ENCODE measurements around the gene PIP5K1B. TPM values are rescaled to one million over a fixed set of nuclear protein-coding genes. Genes with fewer than 3 reads are reported as not detected.

Gene PIP5K1B
- total RNA-seq, 2 experiments from 2014 or later: 3.8 to 10.7 TPM

GRCh38 chr9:68991457-68991856 lies 286.4 kb downstream of the PIP5K1B start:
- Histone ChIP-seq H3K4me3 (ENCODE audit: low read depth, low read length, poor library complexity, severe bottlenecking) (no peak overlapping the region), H3K79me2 (ENCODE audit: insufficient read depth, low read depth, low read length) (no peaks in the 10 kb centered on the region), H3K9me2 (ENCODE audit: insufficient read depth, low read length) (no peaks in the 10 kb centered on the region), H4K20me1 (ENCODE audit: insufficient read depth, low read length) (no peaks in the 10 kb centered on the region), H3K4me2 (ENCODE audit: low read length) (no peak overlapping the region), H3K4me1 (ENCODE audit: insufficient read depth, low read length, poor library complexity, severe bottlenecking) (no peaks in the 10 kb centered on the region), H3K9me3 (ENCODE audit: low read length) (no peaks in the 10 kb centered on the region), H3K27ac (ENCODE audit: low read depth, low read length, poor library complexity, severe bottlenecking) (no peak overlapping the region), H3K36me3 (ENCODE audit: insufficient read depth, low read length) (no peaks in the 10 kb centered on the region), H2AFZ (ENCODE audit: low read length) (no peak overlapping the region)
- CTCF ChIA-PET (ENCODE audit: unreplicated experiment): no interaction called here
- intact Hi-C loops (cut with micrococcal nuclease; ENCODE audit: unreplicated experiment): no loop called here
- TF ChIP-seq, protein P1, sequence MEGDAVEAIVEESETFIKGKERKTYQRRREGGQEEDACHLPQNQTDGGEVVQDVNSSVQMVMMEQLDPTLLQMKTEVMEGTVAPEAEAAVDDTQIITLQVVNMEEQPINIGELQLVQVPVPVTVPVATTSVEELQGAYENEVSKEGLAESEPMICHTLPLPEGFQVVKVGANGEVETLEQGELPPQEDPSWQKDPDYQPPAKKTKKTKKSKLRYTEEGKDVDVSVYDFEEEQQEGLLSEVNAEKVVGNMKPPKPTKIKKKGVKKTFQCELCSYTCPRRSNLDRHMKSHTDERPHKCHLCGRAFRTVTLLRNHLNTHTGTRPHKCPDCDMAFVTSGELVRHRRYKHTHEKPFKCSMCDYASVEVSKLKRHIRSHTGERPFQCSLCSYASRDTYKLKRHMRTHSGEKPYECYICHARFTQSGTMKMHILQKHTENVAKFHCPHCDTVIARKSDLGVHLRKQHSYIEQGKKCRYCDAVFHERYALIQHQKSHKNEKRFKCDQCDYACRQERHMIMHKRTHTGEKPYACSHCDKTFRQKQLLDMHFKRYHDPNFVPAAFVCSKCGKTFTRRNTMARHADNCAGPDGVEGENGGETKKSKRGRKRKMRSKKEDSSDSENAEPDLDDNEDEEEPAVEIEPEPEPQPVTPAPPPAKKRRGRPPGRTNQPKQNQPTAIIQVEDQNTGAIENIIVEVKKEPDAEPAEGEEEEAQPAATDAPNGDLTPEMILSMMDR (conservative IDR thresholded peaks at IDR 0.05; ENCODE audit: low read length): no peak
- TF ChIP-seq EZH2phosphoT487 (IDR thresholded peaks at IDR 0.05; ENCODE audit: borderline replicate concordance, low read depth, low read length): no peak
- DNase-seq (ENCODE audit: low spot score): no peak
- POLR2A ChIA-PET: no interaction called here
- no TSS peak for BruUV-seq (replicated peaks)

GRCh38 chr9:68995776-68996175 lies 290.7 kb downstream of the PIP5K1B start:
- no TSS peak for BruUV-seq (replicated peaks)
- no peak for TF ChIP-seq EZH2phosphoT487 (IDR thresholded peaks at IDR 0.05; ENCODE audit: borderline replicate concordance, low read depth, low read length)
- TF ChIP-seq, protein P1 (conservative IDR thresholded peaks at IDR 0.05; ENCODE audit: low read length): no peak
- DNase-seq (ENCODE audit: low spot score): no peak
- intact Hi-C loops (cut with micrococcal nuclease; ENCODE audit: unreplicated experiment): loop anchor here (5.0 kb wide), 2 partner anchors 213 to 288 kb away; partner anchors contain the start of gene PIP5K1B
- no peak overlapping the region for H3K27ac ChIP-seq (ENCODE audit: low read depth, low read length, poor library complexity, severe bottlenecking)
- POLR2A ChIA-PET: interaction anchor here (0.7 kb wide), 3 partner anchors 34 to 279 kb away, joined by 3 to 5 read pairs (median 3); no protein-coding TSS in a partner anchor
- H4K20me1 ChIP-seq (ENCODE audit: insufficient read depth, low read length): no peaks in the 10 kb centered on the region
- no peaks in the 10 kb centered on the region for H3K36me3 ChIP-seq (ENCODE audit: insufficient read depth, low read length)
- H3K4me3 ChIP-seq (ENCODE audit: low read depth, low read length, poor library complexity, severe bottlenecking): no peak overlapping the region
- H3K79me2 ChIP-seq (ENCODE audit: insufficient read depth, low read depth, low read length): no peaks in the 10 kb centered on the region
- H3K9me3 ChIP-seq (ENCODE audit: low read length): no peaks in the 10 kb centered on the region
- no peak overlapping the region for H2AFZ ChIP-seq (ENCODE audit: low read length)
- CTCF ChIA-PET (ENCODE audit: unreplicated experiment): no interaction called here
- peaks cover 13% of the 10 kb centered on the region for H3K4me1 ChIP-seq (ENCODE audit: insufficient read depth, low read length, poor library complexity, severe bottlenecking)
- H3K4me2 ChIP-seq (ENCODE audit: low read length): no peak overlapping the region
- H3K9me2 ChIP-seq (ENCODE audit: insufficient read depth, low read length): no peaks in the 10 kb centered on the region

- DNase-seq (ENCODE audit: low spot score): no peak
- Histone ChIP-seq H3K79me2 (ENCODE audit: insufficient read depth, low read depth, low read length) (no peaks in the 10 kb centered on the region), H3K4me3 (ENCODE audit: low read depth, low read length, poor library complexity, severe bottlenecking) (no peak overlapping the region), H3K27ac (ENCODE audit: low read depth, low read length, poor library complexity, severe bottlenecking) (no peak overlapping the region), H3K9me2 (ENCODE audit: insufficient read depth, low read length) (no peaks in the 10 kb centered on the region), H2AFZ (ENCODE audit: low read length) (no peak overlapping the region), H3K4me2 (ENCODE audit: low read length) (no peak overlapping the region), H3K36me3 (ENCODE audit: insufficient read depth, low read length) (no peaks in the 10 kb centered on the region), H3K4me1 (ENCODE audit: insufficient read depth, low read length, poor library complexity, severe bottlenecking) (peaks cover 13% of the 10 kb centered on the region), H4K20me1 (ENCODE audit: insufficient read depth, low read length) (no peaks in the 10 kb centered on the region), H3K9me3 (ENCODE audit: low read length) (no peaks in the 10 kb centered on the region)
- ChIA-PET POLR2A (no interaction called here), CTCF (ENCODE audit: unreplicated experiment) (no interaction called here)
- BruUV-seq (replicated peaks): no TSS peak
- no peak for TF ChIP-seq EZH2phosphoT487 (IDR thresholded peaks at IDR 0.05; ENCODE audit: borderline replicate concordance, low read depth, low read length)
- TF ChIP-seq, protein P1 (conservative IDR thresholded peaks at IDR 0.05; ENCODE audit: low read length): no peak
- intact Hi-C loops (cut with micrococcal nuclease; ENCODE audit: unreplicated experiment): loop anchor here (5.0 kb wide), 2 partner anchors 214 to 289 kb away; partner anchors contain the start of gene PIP5K1B
Observed at GRCh38 chr9:68996462-68996861, 291.4 kb downstream of the PIP5K1B start.

Measured in OCI-LY7 (cell line).